ENCODE measurements around the gene BRWD1.

DNA sequence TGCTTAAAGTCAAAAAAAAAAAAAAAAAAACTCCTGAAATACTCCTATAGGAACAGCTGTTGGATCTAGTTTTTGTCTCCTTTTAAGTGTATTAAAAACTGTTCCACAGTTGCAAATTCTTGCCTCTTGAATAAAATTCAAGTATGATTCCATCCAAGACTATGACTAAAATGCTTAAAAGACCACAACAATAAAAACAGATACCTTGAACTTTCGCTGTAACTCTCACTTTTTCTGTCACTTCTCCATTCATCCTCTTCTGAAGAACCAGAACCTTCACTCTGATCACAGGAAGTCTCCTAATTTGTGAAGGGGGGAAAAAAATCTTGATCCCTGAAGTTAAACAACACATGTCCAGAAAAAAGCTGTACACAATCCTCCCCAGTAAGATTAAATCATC lies 75.2 kb downstream of the BRWD1 start:
- TF ChIP-seq POLR2AphosphoS5 (IDR thresholded peaks at IDR 0.05) = no peak
- TF ChIP-seq, protein P1, sequence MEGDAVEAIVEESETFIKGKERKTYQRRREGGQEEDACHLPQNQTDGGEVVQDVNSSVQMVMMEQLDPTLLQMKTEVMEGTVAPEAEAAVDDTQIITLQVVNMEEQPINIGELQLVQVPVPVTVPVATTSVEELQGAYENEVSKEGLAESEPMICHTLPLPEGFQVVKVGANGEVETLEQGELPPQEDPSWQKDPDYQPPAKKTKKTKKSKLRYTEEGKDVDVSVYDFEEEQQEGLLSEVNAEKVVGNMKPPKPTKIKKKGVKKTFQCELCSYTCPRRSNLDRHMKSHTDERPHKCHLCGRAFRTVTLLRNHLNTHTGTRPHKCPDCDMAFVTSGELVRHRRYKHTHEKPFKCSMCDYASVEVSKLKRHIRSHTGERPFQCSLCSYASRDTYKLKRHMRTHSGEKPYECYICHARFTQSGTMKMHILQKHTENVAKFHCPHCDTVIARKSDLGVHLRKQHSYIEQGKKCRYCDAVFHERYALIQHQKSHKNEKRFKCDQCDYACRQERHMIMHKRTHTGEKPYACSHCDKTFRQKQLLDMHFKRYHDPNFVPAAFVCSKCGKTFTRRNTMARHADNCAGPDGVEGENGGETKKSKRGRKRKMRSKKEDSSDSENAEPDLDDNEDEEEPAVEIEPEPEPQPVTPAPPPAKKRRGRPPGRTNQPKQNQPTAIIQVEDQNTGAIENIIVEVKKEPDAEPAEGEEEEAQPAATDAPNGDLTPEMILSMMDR (IDR thresholded peaks at IDR 0.05) = no peak
- no peak for TF ChIP-seq POLR2A (IDR thresholded peaks at IDR 0.05)
